Measurements from ENCODE around the gene PDE11A. TPM values are rescaled to one million over a fixed set of nuclear protein-coding genes. Genes with fewer than 3 reads are reported as not detected.

PDE11A gene
- total RNA-seq, 4 donors from 2014 or later, result 0.37 to 1.2 (median 1.1) TPM; not detected in 1

DNA sequence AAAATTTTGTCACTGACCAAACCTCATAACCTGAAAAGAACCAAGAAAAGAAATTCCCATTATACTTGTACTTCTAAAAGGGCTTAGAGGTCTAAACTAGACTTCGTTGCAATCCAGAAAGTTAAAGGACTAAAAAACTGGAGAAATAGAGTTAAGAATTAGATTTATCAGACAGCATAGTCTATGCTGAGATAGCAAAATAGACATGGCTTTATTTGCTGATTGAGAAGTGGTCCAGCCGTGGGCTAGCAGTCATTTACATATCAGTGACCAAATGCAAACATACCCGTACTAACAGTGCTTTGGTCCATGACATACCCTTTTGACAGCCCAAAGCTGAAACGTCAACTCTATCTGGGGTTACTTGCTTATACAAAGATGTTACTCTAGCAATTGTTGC, 456.5 kb downstream of the PDE11A start:
- in situ Hi-C loops (cut with MboI; ENCODE audit: low pct_ligation_motif_present in 1 of 4, low pct_unique_long_range_greater_than_20kb in 1 of 4, low sequenced_read_pairs in 3 of 4) (loop anchor here (25.0 kb wide), 2 partner anchors 279 to 454 kb away; no protein-coding TSS in a partner anchor), intact Hi-C loops (cut with DNase I; ENCODE audit: low total_unique reads) (no loop called here)
- TF ChIP-seq CTCF (IDR thresholded peaks at IDR 0.05) (no peak), EP300 (IDR thresholded peaks at IDR 0.05; ENCODE audit: low read depth) (no peak), POLR2A (IDR thresholded peaks at IDR 0.05) (no peak), POLR2AphosphoS5 (IDR thresholded peaks at IDR 0.05) (no peak)
- no peaks in the 10 kb centered on the region for H3K9me3 ChIP-seq
- H3K4me1 ChIP-seq, result peaks cover 0 to 8% (median 5%) of the 10 kb centered on the region in 4 donors
- no peak overlapping the region for H3K4me3 ChIP-seq
- H3K27me3 ChIP-seq, result no peaks in the 10 kb centered on the region
- no peak for DNase-seq
- 82 to 83% methylated on average over 2 to 4 of the region's 4 CpGs for WGBS, 2 donors (ENCODE audit: low coverage in 1 of 2)
- H3K36me3 ChIP-seq, result no peaks in the 10 kb centered on the region
- no peak overlapping the region for H3K27ac ChIP-seq

- Histone ChIP-seq H3K4me1 (no peaks in the 10 kb centered on the region), H3K27ac (no peak overlapping the region), H3K4me3 (no peak overlapping the region), H3K36me3 (no peaks in the 10 kb centered on the region), H3K27me3 (no peaks in the 10 kb centered on the region), H3K9me3 (no peaks in the 10 kb centered on the region)
- no peak for TF ChIP-seq CTCF (IDR thresholded peaks at IDR 0.05)
- no peak for TF ChIP-seq EP300 (IDR thresholded peaks at IDR 0.05; ENCODE audit: low read depth)
- no peak for TF ChIP-seq POLR2AphosphoS5 (IDR thresholded peaks at IDR 0.05)
- no peak for TF ChIP-seq POLR2A (IDR thresholded peaks at IDR 0.05)
- 77 to 87% methylated on average over 3 to 4 of the region's 4 CpGs for WGBS, 2 donors (ENCODE audit: low coverage in 1 of 2)
- no peak for DNase-seq
- intact Hi-C loops (cut with DNase I; ENCODE audit: low total_unique reads), result no loop called here
- in situ Hi-C loops (cut with MboI; ENCODE audit: low pct_ligation_motif_present in 1 of 4, low pct_unique_long_range_greater_than_20kb in 1 of 4, low sequenced_read_pairs in 3 of 4), result loop anchor here (25.0 kb wide), 2 partner anchors 275 to 450 kb away; no protein-coding TSS in a partner anchor
These were observed 459.9 kb downstream of the PDE11A start for GRCh38 chr2:177612659-177613058.

DNA sequence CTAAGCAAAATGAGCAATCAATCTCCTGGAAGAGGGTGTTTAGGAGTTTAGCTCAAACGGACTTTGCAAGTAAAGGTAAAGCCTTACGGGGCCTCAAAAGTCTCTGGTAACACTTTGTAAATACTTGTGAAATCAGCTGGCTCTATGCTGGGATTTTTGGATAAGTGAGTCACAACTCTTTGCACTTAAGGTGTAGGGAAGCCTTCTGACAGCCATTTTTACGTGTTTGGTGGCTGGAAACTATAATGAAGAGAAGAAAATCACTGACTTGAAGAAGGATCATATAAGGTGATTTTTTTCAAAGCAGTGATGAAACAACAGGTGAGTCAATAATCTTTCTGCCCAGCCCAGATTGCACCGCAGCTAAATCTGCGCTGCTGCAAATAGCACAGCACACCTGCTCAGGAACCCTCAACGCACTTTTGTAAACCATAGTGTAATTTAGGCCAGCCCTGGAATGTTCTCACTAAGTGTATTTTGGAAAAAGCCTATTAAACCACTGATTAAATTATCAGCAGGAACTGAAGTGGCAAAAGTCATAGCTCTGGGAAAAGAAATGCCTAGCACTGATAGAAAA, 461.2 kb downstream of the PDE11A start:
- 38 to 49% methylated on average over 3 to 6 of the region's 6 CpGs for WGBS, 2 donors (ENCODE audit: low coverage in 1 of 2)

DNA sequence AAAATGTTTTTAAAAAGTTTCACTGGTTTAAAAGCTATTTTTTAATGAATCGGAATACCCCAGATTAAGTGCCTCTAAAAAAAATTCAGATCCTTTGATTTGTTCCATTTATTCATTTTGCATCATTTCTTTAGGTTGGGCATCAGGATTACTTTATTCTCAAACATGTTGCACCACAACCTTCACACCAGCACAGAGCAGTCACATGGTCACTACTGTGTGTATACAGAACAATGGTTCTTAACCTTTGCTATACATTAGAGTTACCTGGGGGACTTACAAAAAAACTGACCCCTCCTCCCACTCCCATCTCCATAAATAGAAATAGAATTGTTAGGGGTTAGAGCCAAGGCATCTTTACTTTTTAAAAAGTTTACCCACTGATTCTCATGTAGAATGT, 461.8 kb downstream of the PDE11A start:
- no peaks in the 10 kb centered on the region for H3K4me1 ChIP-seq
- no peak for TF ChIP-seq POLR2AphosphoS5 (IDR thresholded peaks at IDR 0.05)
- TF ChIP-seq CTCF (IDR thresholded peaks at IDR 0.05), result no peak
- no peak for TF ChIP-seq POLR2A (IDR thresholded peaks at IDR 0.05)
- TF ChIP-seq EP300 (IDR thresholded peaks at IDR 0.05; ENCODE audit: low read depth), result no peak
- H3K27me3 ChIP-seq, result no peaks in the 10 kb centered on the region
- no peaks in the 10 kb centered on the region for H3K9me3 ChIP-seq
- 96 to 100% methylated on average over 1 of the region's 1 CpG for WGBS, 2 donors (ENCODE audit: low coverage in 1 of 2)
- intact Hi-C loops (cut with DNase I; ENCODE audit: low total_unique reads), result no loop called here
- H3K36me3 ChIP-seq, result no peaks in the 10 kb centered on the region
- no peak for DNase-seq
- in situ Hi-C loops (cut with MboI; ENCODE audit: low pct_ligation_motif_present in 1 of 4, low pct_unique_long_range_greater_than_20kb in 1 of 4, low sequenced_read_pairs in 3 of 4), result loop anchor here (25.0 kb wide), 2 partner anchors 274 to 449 kb away; no protein-coding TSS in a partner anchor
- H3K4me3 ChIP-seq, result no peak overlapping the region
- no peak overlapping the region for H3K27ac ChIP-seq

More for the DNA sequence above, 461.2 kb downstream of the PDE11A start:
- no peak for DNase-seq
- Histone ChIP-seq H3K27ac (no peak overlapping the region), H3K4me3 (no peak overlapping the region), H3K4me1 (no peaks in the 10 kb centered on the region), H3K9me3 (no peaks in the 10 kb centered on the region), H3K27me3 (no peaks in the 10 kb centered on the region), H3K36me3 (no peaks in the 10 kb centered on the region)
- in situ Hi-C loops (cut with MboI; ENCODE audit: low pct_ligation_motif_present in 1 of 4, low pct_unique_long_range_greater_than_20kb in 1 of 4, low sequenced_read_pairs in 3 of 4) (loop anchor here (25.0 kb wide), 2 partner anchors 274 to 449 kb away; no protein-coding TSS in a partner anchor), intact Hi-C loops (cut with DNase I; ENCODE audit: low total_unique reads) (no loop called here)
- no peak for TF ChIP-seq CTCF (IDR thresholded peaks at IDR 0.05)
- no peak for TF ChIP-seq POLR2AphosphoS5 (IDR thresholded peaks at IDR 0.05)
- TF ChIP-seq EP300 (IDR thresholded peaks at IDR 0.05; ENCODE audit: low read depth), result no peak
- TF ChIP-seq POLR2A (IDR thresholded peaks at IDR 0.05), result no peak

All from transverse colon (tissue), 4 donors.